Nucleus accumbens (tissue), 56 donors: ENCODE data around the gene B3GNT7.
A peak's percentile ranks its signal among the peaks of the same experiment; 100 is the strongest.

Experiments
- DNase-seq, 56 donors: peaks; one replicate each; lab custom pipeline; 2025; lab: John Stamatoyannopoulos, UW

Gene B3GNT7

DNA sequence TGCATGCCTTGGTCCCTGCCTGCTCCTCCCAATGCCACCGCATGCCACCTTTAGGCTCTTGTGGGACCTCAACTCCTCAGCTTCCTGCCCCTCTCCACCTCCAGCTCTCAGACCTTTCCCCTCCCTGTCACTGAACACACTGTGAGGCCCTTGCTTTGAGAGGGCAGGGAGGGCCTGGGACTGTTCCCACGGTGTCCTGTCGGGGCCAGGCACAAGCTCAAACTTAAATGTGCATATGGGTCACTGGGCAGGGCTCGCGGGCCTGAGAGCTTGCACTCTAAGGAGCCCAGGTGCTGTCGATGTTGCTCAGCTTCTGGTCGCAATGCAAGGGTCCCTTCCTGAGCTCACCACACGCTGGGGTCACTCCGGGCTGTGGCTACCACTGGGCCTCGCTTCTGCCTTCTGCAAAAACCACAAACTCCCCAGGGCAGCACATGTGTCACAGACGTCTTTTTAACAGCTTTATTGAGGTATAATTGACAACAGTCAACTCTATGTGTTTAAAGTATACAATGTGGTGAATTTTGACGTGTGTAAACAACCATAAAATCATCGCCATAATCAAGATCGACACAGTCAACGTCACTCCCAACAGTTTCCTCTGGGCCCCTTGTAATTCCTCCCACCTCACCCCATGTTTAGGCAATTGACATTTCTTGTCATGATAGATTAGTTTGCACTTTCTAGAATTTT lies 11.9 kb upstream of the B3GNT7 start:
- DNase-seq, result no peak

DNA sequence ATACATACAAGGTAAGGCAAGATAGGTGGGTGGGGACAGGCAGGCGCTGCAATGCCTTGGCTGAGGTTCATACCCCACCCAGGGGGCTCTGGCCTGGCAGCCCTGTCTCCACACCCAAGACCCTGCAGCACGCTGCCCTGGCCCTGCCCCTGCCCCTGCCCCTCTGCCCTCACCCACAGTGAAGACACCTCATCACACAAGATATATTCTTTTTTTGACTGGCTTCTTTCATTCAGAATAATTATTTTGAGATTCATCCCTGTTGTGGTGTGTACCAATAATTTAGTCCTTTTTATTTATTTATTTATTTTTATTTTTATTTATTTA lies 11.4 kb upstream of the B3GNT7 start:
- no peak for DNase-seq

DNA sequence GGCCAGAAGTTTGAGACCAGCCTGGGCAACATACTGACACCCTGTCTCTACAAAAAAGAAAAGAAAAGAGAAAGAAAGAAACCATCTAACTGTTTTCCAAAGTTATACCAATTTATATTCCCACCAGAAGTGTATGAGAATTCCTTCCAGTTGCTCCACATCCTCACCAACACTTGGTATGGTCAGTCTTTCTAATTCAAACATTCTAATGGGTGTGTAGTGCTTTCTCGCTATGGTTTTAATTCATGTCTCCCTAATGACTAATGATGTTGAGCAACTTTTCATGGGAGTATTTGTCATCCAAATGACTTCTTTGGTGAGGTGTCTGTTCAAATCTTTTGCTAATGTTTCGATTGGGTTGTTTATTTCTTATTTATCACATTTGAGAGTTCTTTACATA lies 10.5 kb upstream of the B3GNT7 start:
- DNase-seq, result no peak

DNA sequence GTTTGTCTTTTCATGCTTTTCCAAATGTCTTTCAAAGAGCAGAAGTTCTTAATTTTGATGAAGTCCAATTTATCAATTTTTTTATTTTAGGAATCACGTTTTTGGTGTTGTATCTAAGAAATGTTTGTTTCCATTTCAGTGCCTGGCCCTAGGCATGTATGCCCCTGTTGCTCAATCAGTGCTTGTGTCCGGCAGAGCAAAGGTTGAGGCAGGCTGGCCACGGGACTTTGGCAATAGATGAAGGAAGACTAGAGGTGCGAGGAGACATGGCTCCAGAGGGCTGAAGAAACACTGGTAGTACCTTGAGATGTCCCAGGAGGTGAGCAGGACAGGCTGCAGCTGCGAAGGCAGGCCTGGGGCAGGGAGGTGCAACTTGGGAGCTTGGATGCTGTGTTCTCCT lies 10.1 kb upstream of the B3GNT7 start:
- no peak for DNase-seq

DNA sequence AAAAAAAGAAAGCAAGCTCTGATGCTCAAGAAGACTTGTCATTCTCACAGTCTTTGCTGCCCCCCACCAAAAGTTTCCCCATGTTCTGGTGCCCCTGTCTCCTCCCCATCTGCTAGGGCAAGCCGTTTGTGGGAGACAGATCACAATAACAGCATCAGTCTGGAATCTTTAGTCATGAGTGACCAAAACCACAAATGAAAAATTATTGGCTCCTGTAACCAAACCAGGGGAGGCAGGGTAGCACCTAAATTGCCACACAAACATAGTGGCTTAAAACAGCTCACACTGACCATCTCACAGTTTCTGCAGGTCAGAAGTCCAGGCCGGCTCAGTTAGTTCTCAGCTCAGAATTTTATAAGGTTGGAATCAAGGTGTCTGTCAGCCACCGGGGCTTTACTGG lies 9.1 kb upstream of the B3GNT7 start:
- DNase-seq, result no peak

DNA sequence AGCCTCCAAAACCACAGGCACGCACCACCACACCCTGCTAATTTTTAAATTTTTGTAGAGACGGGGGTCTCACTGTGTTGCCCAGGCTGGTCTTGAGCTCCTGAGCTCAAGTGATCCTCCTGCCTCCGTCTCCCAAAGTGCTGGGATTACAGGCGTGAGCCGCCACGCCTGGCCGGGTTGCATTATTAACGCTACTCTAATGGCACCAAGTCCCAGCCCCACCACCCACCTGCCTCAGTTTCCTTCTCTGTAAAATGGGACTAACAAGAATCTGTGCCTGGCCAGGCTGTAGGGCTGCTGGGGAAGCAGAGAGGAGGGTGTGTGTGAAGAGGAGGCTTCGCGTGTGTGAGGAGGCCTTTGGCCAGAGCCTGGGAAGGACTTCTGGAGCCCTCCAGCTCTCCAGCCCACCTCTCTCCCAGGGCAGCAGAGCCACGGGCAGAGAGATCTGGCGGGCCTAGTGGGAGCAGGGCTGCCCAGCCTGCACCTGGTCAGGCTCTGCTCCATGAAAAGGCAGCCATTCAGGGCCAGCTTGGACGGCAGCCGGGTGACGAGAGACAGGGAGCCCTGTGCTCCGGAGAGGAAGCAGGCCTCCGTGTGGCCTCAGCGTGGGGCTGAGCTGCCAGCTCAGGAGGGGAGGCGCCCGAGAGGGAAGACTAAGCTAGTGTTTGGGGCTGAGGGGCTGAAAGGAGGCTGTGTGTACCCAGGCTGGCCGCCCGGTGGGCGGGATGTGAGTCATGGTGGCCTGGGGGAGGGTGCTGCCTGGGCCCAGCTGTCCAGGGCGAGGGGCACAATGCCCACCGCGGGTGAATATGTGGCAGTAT lies 7.4 kb upstream of the B3GNT7 start:
- DNase-seq, result peak; percentile 22 to 99 (median 93)

DNA sequence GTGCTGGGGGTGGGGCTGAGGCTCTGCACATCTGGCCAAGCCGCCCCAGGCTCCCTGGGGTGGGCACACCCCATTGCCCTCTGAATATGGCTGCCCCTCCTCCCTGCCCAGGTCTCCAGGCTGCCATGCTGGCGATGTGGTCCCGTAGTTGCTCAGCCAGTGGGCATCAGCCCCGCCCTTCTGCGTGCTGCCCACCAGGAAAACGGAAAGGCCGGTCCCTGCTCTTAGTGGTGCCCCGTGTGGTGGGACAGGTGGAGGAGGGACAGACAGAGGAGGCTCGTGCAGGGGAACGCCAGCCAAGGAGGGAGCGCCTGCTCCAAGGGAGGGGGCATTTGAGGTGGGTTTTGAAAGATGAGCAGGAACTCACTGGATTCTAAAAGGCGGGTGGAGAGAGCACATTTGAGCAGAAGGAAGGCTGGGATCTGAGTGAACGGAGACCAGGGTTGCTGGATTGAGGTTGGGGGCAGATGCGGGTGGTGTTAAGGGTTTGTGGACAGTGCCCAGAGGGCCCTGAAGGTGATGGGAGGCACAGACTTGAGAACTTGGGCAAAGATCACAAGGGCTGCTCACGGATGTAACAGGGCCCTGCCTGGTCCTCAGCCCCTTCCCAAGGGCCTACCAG lies 6.7 kb upstream of the B3GNT7 start:
- peak in 3 of 56 donors; percentile 51 to 66 (median 52) for DNase-seq

DNA sequence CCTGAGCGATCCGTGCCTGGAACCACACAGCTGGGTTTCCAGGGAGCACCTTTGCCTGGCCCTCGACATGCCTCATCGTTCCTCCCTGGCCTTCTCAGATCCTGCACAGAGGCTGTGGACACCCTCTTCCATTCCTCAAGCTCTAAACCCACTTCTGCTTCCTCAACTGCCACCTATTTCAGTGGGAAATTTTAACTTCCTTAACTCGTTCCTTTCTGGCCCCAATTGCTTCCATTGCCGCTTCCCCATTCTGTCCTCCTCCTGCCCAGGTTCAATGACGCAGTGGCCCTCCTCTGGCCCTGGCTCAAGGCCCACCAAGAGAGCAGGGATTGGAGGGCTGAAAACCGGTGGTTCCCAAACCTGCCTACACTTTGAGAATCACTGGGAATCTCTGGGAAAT lies 4.8 kb upstream of the B3GNT7 start:
- DNase-seq, result no peak

DNA sequence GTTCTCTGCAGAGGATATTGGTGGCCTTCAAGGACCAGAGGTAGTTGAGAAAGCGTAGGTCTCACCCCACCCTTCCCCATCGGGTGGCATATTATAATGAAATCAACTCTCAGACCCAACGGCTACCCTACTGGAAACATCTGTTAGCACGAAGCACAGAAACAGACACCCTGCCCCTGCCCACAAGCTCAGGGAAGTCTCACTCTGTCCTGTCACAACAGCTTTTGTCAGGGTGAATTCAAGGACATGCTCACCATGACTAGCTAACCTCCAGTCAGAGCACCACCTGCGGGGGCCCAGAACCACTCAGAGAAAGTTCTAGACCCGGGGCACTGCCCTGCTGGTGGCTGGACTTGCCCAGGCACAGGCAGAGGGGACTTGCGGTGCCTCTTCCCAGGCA lies 3.5 kb upstream of the B3GNT7 start:
- no peak for DNase-seq

DNA sequence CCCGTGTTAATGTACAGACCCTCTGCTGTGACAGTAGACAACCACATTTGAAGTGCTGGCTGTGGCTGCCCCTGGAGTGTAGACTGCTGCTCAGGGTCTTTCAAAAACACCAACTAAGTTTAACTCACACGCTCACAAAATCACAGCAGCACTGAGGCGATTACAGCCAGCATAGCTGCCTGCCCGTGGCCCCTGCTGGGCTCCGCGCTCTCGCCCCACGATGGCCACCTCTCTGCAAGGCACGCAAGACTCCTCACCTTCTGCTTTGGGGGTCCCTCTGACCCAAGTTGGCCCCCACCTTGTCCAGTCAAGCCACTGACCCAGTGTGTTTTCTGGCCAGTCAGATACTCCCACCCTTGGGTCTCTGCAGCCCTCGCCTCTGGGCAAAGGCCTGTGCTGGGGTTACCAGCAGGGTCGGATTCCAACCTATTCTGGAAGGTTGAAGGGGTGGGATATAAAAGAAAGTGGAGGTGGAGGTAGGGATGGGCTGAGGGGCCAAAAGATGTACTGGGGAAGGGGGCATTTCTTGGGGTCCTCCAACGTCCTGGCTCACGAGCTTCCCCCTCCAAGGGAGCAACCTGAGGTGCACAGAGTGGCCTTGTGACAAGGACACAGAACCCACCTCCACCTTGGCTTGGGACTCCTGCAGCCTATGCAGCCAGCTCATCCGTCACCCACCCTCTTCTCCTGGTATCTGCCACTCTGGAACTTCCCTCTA lies 2.9 kb upstream of the B3GNT7 start:
- no peak for DNase-seq

DNA sequence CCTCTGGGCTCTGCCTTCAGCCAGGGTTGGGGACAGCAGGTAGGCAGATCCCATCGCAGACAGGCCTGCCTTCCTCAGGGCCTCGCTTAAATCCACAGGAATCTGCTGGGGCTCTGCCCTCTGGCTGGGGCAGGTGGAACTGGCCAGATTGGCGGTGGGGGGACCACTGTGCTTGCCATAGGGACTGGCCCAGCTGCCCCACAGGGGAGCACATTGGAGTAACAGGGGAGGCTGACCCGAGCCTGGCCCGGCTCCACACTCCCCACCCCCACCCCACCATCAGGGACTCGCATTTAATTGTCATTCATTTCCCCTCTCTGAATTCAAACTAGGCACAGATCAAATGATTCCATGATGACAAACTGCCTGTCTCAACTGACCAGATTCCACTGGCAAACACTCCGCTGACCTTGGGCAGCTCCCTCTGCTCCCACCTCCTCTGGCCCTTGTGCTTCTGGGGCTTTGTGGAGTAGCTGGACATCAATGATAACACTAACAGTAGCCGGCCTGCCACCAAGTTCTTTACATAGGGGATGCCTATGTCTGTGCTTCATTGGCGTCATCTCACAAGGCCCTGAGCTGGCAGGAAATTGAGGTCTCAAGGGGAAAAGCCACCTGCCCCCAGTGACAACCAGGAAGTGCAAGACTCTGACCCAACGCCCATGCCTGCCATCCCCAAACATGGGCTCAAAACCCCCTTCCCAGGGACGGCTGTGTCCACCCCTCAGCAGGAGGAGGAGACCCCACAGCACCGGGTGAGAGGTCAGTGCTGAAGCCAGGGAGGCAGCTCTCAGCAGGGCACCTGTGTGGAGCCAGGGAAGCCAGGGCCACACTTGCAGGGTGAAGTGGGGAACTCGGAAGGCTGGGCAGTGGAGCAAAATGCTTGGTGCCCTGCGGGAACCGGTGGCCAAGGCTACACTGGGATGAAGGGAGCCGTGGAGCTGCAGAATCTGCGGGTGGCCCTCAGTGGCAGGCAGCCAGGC lies 2.1 kb upstream of the B3GNT7 start:
- DNase-seq, result peak in 5 of 56 donors; percentile 13 to 49 (median 24)

DNA sequence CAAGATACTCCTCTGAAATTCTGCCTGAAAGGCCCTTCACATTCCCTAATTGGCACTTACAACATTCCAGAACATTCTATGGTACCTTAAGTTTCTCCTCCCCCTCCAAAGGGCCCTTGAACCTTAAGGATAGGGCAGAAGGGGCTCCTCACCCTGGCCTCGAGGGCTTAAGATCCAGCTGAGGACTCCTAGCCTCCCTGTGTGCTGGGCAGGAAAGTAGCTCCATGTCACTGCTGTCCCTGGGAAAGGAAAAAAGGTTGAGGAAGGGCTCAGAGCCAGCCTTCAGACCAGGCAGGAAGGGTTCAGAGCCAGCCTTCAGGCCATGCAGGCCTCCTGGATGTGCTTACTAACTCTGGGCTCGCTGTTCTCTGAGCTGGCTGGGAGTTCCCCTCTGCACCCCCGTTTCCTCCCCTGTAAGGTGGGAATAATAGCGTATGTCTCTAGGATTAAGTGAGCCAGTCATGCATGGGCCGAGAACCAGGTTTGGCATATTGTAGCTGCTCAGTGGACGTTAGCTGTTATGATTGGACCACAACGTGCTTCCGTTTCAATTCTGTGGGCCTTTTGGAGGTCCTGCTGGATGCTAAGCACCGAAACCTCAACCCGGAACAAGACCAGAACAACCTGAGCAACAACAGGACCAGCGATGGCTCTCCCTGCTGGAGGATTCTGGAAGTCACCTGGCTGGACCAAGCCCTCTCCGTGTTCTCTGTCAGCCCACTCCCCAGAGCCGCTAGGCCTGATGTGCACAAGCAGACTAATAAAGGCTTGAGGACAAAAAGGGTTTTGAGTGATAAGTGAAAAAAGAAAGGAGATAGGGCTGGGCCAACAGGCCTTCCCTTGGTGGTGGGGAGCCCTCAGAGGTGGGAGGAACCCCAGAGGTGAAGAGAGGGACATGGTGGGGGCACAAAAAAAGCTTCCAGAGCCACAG lies 1.0 kb upstream of the B3GNT7 start:
- DNase-seq, result no peak

DNA sequence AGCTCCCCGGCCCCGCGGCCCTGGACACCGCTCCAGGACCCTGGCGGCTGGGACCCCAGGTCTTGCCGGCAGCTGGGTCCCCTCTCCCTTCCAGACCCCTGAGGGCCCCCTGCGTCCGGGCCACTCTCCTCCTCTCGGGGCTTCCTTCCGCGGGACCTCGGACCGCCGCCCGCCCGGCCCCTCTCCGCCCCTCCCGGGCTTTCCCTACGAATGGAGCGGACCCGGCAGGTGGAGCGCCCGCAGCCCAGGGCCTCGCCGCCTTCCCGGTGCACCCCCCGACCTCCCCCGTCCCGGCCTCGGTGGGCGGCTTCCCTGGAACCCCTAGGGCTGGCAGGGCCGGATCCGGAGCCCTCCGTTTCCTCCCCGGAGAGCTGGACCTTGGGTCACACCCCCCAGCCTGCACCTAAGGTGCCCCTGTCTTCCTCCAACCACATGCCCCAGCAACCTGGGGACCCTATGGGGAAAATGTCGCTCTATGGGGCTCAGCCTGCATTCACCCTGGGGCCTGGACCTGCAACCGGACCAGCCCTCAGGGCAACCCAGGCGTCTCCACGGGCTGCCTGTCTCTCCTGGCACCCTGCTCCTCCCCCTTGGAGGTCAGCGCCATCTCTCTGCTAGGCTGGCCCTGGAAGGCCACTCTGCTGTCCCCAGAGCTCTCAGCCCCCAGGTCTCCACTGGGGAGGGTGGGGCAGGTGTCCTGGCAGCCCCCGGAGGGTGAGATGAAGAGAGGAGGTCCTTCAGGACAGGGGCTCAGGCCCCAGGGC lies 730 bp downstream of the B3GNT7 start:
- peak in 2 of 56 donors; percentile 15 to 48 for DNase-seq

DNA sequence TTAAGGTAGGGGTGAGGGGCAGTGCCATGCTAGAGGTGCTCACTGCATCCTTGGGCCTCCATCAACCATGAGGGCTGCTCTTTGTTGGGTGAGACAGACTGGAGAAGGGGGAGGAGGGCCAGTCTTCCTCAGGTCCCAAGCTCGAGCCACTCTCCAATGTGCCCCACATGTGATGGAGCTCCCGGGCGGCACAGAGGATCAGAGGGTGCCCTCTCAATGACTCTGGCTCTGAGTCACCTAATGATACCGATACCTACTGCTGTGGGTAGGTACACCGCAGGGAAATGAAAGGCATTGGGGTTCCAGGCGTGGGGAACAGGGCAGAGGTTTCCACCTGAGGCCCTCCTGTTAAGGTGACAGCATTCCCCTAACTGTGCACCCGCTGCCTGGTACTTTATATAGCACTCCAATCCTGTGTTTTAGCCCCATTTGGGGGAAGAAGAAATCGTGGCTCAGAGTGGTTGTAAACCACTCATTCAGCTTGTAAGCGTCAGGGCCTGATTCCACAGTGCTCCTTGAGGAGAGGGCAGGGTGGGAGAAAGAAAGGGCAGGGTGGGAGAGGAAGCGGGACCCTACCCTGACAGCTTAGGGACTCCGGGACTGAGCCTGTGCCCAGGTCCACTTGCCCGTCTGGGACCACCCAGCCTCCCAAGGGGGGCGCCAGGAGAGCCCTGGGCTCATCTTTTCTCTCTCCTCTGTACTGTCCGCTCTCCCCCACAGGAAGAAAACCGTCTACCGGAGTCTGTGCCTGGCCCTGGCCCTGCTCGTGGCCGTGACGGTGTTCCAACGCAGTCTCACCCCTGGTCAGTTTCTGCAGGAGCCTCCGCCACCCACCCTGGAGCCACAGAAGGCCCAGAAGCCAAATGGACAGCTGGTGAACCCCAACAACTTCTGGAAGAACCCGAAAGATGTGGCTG lies 1.8 kb downstream of the B3GNT7 start:
- no peak for DNase-seq

DNA sequence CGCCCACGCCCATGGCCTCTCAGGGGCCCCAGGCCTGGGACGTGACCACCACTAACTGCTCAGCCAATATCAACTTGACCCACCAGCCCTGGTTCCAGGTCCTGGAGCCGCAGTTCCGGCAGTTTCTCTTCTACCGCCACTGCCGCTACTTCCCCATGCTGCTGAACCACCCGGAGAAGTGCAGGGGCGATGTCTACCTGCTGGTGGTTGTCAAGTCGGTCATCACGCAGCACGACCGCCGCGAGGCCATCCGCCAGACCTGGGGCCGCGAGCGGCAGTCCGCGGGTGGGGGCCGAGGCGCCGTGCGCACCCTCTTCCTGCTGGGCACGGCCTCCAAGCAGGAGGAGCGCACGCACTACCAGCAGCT lies 2.4 kb downstream of the B3GNT7 start:
- no peak for DNase-seq

DNA sequence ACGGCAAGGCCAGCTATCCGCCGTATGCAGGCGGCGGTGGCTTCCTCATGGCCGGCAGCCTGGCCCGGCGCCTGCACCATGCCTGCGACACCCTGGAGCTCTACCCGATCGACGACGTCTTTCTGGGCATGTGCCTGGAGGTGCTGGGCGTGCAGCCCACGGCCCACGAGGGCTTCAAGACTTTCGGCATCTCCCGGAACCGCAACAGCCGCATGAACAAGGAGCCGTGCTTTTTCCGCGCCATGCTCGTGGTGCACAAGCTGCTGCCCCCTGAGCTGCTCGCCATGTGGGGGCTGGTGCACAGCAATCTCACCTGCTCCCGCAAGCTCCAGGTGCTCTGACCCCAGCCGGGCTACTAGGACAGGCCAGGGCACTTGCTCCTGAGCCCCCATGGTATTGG lies 3.1 kb downstream of the B3GNT7 start:
- DNase-seq, result no peak
